Skeletal muscle cell (primary cell): ENCODE data around the gene PLCB4.

Experiments used
- DNase-seq: peaks from one replicate; pipeline ENCODE4 v3.0.0-alpha.2; 2010; ENCODE audit warnings: low read depth
- H3K4me3 ChIP-seq: 2 replicates; pipeline ENCODE4 v1.5.1; 2011; ENCODE audit warnings: low read depth, mild to moderate bottlenecking, control low read depth, low read length, moderate library complexity

Gene PLCB4

GRCh38 chr20:9331707-9332435 lies 263.0 kb downstream of the PLCB4 start:
- DNase-seq = no peak
- no peak overlapping the region for H3K4me3 ChIP-seq

GRCh38 chr20:9332791-9333479 lies 264.0 kb downstream of the PLCB4 start:
- no peak for DNase-seq
- H3K4me3 ChIP-seq = no peak overlapping the region

DNA sequence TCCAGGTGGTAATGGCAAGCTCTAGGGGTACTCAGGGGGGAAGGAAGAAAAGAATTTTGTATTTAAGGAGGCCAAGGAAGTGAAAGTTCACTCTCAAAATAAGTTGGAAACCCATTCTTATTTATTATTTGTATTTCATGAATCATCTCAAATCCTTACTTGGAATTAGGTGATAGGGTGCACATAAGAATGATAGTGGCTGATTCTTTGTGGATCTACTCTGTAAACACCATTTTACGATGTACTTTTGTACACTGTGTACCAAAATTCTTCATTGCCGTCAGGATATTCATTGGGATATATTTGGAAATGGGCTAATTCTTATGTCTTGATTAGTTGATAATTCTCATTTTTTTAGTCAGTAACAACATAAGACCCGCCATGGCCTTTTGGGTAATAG lies 266.0 kb downstream of the PLCB4 start:
- H3K4me3 ChIP-seq = no peak overlapping the region
- DNase-seq = no peak

GRCh38 chr20:9338101-9338500 lies 269.2 kb downstream of the PLCB4 start:
- H3K4me3 ChIP-seq = no peak overlapping the region
- no peak for DNase-seq

- DNase-seq = no peak
- no peak overlapping the region for H3K4me3 ChIP-seq
Observed at GRCh38 chr20:9339708-9340107, 270.8 kb downstream of the PLCB4 start.

DNA sequence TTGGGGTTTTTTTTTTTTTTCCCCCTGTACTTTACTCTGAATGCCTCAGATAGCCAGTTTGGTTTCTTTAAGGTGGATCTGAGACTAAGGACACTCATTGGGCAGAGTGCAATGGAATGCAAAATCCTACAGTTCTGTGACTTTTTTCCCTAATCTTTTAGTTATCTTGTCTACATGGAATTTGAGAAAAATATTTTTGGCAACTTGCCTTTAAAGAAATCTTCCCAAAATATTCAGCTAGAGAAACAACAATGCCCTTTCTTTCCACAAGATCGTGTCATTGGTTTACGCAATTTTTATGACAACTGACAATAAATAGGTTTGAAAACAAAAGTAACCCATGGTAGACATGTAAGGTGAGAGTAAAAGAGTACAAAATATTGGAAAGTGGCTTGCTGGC lies 273.8 kb downstream of the PLCB4 start:
- H3K4me3 ChIP-seq = no peak overlapping the region
- no peak for DNase-seq

- peak; percentile 89 for DNase-seq
- no peak overlapping the region for H3K4me3 ChIP-seq
Observed at GRCh38 chr20:9344083-9344920, 275.4 kb downstream of the PLCB4 start.

GRCh38 chr20:9348316-9348715 lies 279.4 kb downstream of the PLCB4 start:
- no peak overlapping the region for H3K4me3 ChIP-seq
- no peak for DNase-seq

GRCh38 chr20:9348747-9349146 lies 279.9 kb downstream of the PLCB4 start:
- H3K4me3 ChIP-seq = no peak overlapping the region
- DNase-seq = no peak

GRCh38 chr20:9349249-9349648 lies 280.4 kb downstream of the PLCB4 start:
- no peak overlapping the region for H3K4me3 ChIP-seq
- DNase-seq = no peak

DNA sequence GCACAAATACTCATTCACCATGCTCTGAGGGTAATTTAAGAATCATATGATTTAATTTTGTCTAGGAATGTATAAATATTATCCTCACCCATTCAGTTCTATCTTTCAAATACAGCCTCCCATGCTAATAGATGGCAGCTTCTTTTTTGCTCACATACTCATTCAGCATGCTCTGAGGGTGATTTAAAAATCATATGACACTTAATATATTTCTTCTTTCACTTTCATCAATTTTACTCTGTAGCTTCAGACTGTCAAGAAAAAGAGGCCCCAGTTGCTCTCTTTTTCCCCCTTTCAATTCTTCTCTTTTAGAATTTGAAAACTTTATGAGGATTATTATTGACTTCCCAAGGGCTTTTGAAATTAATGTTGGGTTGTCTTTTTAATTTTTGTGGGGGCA lies 283.9 kb downstream of the PLCB4 start:
- no peak for DNase-seq
- H3K4me3 ChIP-seq = no peak overlapping the region

DNA sequence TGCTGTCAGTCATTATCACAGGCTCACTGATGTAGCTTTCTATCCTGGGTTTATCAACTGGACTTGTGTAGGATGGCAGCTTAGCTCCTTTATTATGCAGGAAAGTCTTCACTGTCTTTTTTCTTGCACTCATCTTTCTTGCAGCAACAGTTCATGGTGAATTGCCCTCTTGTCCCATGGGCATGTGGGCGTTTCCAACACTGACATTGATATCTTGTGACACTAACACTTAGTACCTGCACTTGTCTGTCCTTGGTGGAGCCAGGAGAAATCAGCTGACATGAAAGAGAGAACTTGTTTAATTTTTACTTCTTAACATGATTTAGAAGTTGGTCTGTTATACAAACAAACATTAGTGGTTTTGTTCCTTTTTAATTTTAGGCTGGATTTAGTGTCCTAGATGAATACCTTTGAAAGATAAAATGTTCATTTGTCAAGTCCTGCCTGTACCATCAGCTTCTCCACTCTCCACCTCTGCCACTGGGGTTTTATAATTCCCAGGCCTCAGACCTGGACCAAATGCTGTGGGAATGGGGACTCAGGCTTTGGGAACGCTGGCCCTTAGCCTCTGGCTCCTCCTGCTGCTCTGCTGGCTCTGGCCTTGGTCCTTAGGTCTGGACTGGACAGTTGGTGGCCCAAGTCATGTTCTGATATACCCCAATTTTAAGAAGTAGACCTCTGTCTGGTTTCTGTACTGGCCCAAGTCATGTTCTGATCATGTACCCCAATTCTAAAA lies 284.5 kb downstream of the PLCB4 start:
- DNase-seq = no peak
- H3K4me3 ChIP-seq = no peak overlapping the region

GRCh38 chr20:9353916-9354276 lies 285.0 kb downstream of the PLCB4 start:
- no peak overlapping the region for H3K4me3 ChIP-seq
- no peak for DNase-seq

GRCh38 chr20:9354579-9354978 lies 285.7 kb downstream of the PLCB4 start:
- DNase-seq = no peak
- no peak overlapping the region for H3K4me3 ChIP-seq

DNA sequence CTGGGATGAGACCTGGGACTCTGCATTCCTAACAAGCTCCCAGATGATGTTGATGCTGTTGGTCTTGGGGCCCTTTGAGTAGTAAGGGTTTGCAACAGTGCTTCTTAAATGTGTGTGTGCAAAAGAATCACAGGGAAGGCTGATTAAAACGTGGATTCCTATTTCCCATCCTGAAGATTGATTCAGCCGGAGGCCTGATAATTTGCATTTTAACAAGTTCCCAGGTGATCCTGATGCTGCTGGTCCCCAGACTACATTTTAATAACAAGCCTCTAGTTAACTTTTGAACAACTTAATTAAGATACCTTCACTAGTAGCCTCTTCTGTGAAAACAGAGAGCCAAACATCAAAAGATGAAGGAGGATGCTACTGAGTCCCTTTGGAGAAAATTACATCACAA lies 289.1 kb downstream of the PLCB4 start:
- no peak overlapping the region for H3K4me3 ChIP-seq
- no peak for DNase-seq

DNA sequence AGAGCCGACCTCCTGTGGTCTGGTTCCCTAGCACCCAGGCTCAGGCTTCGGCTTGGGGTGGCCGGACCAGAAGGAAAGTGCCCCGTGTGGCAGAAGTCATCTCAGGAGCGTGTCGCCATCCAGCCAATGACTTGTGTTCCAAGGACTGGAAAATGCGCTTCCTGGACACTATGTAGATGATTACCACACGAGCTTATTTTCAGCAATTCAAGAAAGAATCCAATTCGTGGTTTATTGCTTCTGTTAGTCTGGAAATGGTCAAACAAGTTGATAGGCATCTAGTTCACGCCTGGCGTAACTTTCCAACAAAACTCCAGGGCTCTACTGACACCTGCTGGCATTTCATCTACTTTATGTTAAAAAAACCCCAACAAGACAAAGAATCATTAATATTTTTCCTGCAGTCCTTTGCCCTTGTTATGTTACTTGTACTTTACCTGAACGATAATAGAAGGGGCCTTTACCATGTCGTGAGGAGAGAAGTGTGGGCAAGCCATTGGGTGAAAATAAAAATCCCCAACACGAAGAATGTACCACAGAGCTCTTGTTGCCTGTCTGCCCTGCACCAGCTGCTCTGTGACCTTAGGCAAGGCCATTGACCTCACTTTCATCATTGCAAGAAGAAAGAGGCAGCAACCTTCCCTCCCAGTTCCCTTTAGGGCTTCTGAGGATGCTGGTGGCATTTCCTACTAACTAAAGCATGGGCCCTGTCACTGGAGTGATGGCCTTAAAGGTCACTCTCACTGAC lies 290.8 kb downstream of the PLCB4 start:
- DNase-seq = peak; percentile 39
- H3K4me3 ChIP-seq = no peak overlapping the region

DNA sequence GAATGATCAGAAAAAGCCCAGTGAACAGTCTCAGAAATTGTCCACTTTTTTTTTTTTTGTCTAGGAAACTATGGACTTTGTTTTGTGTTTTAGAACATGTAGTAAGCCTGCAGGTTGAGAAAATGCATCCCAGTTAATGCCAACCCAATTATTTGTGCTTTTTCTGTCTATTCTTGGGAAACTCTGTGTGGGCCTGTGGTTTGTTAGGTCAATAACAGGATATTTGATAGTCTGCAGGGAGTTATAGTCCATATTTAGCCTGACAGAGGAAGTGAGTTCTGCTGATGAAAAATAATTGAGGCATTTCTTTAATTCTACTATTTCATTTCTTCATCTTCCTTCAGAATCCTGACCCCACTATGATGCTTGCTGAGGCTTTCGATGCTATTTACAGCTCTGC lies 291.5 kb downstream of the PLCB4 start:
- no peak for DNase-seq
- no peak overlapping the region for H3K4me3 ChIP-seq

DNA sequence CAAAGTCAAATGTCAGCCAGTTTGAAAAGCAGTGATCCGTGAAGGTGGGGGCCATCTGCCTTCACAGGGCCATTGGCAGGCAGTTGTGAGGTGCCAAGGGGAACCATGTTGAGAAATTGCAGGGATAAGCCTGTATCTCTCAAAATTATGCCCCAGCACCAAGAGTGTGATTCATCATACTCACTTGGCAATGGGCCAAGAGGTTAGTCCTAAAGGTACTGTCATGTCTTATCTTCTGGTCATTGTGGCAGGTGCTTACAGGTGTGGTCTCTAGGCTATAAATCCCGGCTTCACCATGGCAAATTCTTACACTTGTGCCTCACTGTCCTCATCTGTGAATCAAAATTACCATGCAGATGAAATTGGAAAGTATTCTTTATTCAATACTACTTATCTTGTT lies 294.8 kb downstream of the PLCB4 start:
- no peak for DNase-seq
- no peak overlapping the region for H3K4me3 ChIP-seq

- DNase-seq = no peak
- H3K4me3 ChIP-seq = no peak overlapping the region
Observed at GRCh38 chr20:9367328-9367727, 298.4 kb downstream of the PLCB4 start.
